Panc1 (cell line): ENCODE measurements around the gene TRIM17. TPM values are rescaled to one million over a fixed set of nuclear protein-coding genes. Genes with fewer than 3 reads are reported as not detected.

Experiments
- ATAC-seq: fragments of 200-7000 bp; cut with Tn5 transposase; 2 replicates; pipeline ENCODE4 v1.9.1; 2020; ENCODE audit warnings: mild to moderate bottlenecking, moderate library complexity
- BruUV-seq: library from RNA; stranded (reverse); fragments of 400-500 nt; replicated peaks from 2 replicates; lab custom pipeline; 2021; lab: Mats Ljungman, UMichigan
- CTCF ChIA-PET: fragments of 300-600 bp; sonication (Branson Sonifier 250); formaldehyde crosslinking; loops from one replicate; lab custom pipeline; 2022; ENCODE audit warnings: antibody characterized with exemption; lab: Charles Lee
- POLR2A ChIA-PET: fragments of 300-600 bp; sonication (Branson Sonifier 250); formaldehyde crosslinking; loops from one replicate; lab custom pipeline; 2022; ENCODE audit warnings: antibody characterized with exemption; lab: Charles Lee
- DNase-seq: peaks from one replicate; pipeline ENCODE4 v3.0.0-alpha.2; 2010; ENCODE audit warnings: low read depth, low spot score
- H3K27ac ChIP-seq: 2 replicates; pipeline ENCODE4 v1.5.1; 2011; ENCODE audit warnings: mild to moderate bottlenecking, low read length, inconsistent platforms
- H3K27me3 ChIP-seq: fragments of 200-500 bp; sonication (Bioruptor generic); 2 replicates; pipeline ENCODE4 v1.6.0; 2014; ENCODE audit warnings: low read length, inconsistent platforms; ENCODE audit not compliant: control insufficient read depth, insufficient read depth
- H3K36me3 ChIP-seq: fragments of 200-500 bp; sonication (Bioruptor generic); 2 replicates; pipeline ENCODE4 v1.5.1; 2014; ENCODE audit warnings: inconsistent platforms, mild to moderate bottlenecking, low read length, moderate library complexity; ENCODE audit not compliant: control insufficient read depth, insufficient read depth
- H3K4me1 ChIP-seq: 2 replicates; pipeline ENCODE4 v1.5.1; 2011; ENCODE audit warnings: inconsistent platforms, mild to moderate bottlenecking, low read length, moderate library complexity; ENCODE audit not compliant: control insufficient read depth, insufficient read depth
- H3K4me3 ChIP-seq, 2 experiments: 2 replicates each; pipeline ENCODE4 v1.5.1; 2011 to 2012; ENCODE audit warnings: low read depth in 2 of 2, low read length in 2 of 2, mild to moderate bottlenecking in 2 of 2, inconsistent platforms in 1 of 2, moderate library complexity in 1 of 2
- H3K9me3 ChIP-seq: fragments of 200-500 bp; sonication (Bioruptor generic); 2 replicates; pipeline ENCODE4 v1.5.1; 2014; ENCODE audit warnings: low read depth, mild to moderate bottlenecking, inconsistent platforms, low read length, moderate library complexity; ENCODE audit not compliant: control insufficient read depth, insufficient read depth
- CTCF ChIP-seq: fragments of 450-650 bp; IDR thresholded peaks from 2 replicates; pipeline ENCODE4 v1.5.1; 2017; ENCODE audit warnings: mild to moderate bottlenecking
- POLR2AphosphoS5 ChIP-seq: IDR thresholded peaks from 2 replicates; pipeline ENCODE4 v1.6.1; 2012; ENCODE audit warnings: mild to moderate bottlenecking, low read depth, low read length, moderate library complexity
- SIN3A ChIP-seq: IDR thresholded peaks from 2 replicates; pipeline ENCODE4 v1.6.1; 2012; ENCODE audit warnings: low read depth, mild to moderate bottlenecking, low read length, moderate library complexity, borderline replicate concordance; ENCODE audit not compliant: insufficient read depth
- TCF7L2 ChIP-seq: IDR thresholded peaks from 2 replicates; pipeline ENCODE4 v1.6.1; 2011; ENCODE audit warnings: mild to moderate bottlenecking, low read depth, low read length, inconsistent platforms
- in situ Hi-C: cut with HindIII; loops from 2 replicates; pipeline ENCODE4 v1.10.0; 2016; ENCODE audit warnings: low sequenced_read_pairs, low pct_unique_long_range_greater_than_20kb
- intact Hi-C: fragments of 100-400 bp; cut with micrococcal nuclease; formaldehyde crosslinking; loops from one replicate; pipeline ENCODE4 v1.10.0; 2022; ENCODE audit not compliant: unreplicated experiment
- total RNA-seq: library from RNA; stranded (reverse); gene quantifications from one replicate; pipeline ENCODE4 v1.2.1, GENCODE V29; 2021; ENCODE audit not compliant: unreplicated experiment
- TF ChIP-seq, protein P1 (sequence below), 2 experiments: IDR thresholded peaks; 2 replicates each; pipeline ENCODE4 v1.6.1; 2011 to 2012; ENCODE audit warnings: low read depth in 2 of 2, control low read depth in 1 of 2, low read length in 1 of 2, mild to moderate bottlenecking in 1 of 2, moderate library complexity in 1 of 2; ENCODE audit not compliant: insufficient read depth in 1 of 2

Gene TRIM17
- total RNA-seq, 1 experiment from 2014 or later = 1.2 TPM

- no peak for ATAC-seq
- Histone ChIP-seq H3K27ac (no peak overlapping the region), H3K27me3 (peaks cover 8% of the 10 kb centered on the region), H3K36me3 (no peaks in the 10 kb centered on the region), H3K4me1 (peaks cover 6% of the 10 kb centered on the region; the same call in 1 of the 2 replicates), H3K4me3 (no peak overlapping the region), H3K9me3 (no peaks in the 10 kb centered on the region)
- TF ChIP-seq POLR2AphosphoS5 (no peak), CTCF (no peak), SIN3A (no peak), TCF7L2 (no peak)
- TF ChIP-seq, protein P1, sequence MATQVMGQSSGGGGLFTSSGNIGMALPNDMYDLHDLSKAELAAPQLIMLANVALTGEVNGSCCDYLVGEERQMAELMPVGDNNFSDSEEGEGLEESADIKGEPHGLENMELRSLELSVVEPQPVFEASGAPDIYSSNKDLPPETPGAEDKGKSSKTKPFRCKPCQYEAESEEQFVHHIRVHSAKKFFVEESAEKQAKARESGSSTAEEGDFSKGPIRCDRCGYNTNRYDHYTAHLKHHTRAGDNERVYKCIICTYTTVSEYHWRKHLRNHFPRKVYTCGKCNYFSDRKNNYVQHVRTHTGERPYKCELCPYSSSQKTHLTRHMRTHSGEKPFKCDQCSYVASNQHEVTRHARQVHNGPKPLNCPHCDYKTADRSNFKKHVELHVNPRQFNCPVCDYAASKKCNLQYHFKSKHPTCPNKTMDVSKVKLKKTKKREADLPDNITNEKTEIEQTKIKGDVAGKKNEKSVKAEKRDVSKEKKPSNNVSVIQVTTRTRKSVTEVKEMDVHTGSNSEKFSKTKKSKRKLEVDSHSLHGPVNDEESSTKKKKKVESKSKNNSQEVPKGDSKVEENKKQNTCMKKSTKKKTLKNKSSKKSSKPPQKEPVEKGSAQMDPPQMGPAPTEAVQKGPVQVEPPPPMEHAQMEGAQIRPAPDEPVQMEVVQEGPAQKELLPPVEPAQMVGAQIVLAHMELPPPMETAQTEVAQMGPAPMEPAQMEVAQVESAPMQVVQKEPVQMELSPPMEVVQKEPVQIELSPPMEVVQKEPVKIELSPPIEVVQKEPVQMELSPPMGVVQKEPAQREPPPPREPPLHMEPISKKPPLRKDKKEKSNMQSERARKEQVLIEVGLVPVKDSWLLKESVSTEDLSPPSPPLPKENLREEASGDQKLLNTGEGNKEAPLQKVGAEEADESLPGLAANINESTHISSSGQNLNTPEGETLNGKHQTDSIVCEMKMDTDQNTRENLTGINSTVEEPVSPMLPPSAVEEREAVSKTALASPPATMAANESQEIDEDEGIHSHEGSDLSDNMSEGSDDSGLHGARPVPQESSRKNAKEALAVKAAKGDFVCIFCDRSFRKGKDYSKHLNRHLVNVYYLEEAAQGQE (IDR thresholded peaks at IDR 0.05; ENCODE audit: insufficient read depth in 1 of 2, low read depth in 2 of 2, low read length in 1 of 2) = no peak
- intact Hi-C loops (no loop called here), in situ Hi-C loops (no loop called here)
- BruUV-seq = no TSS peak
- ChIA-PET POLR2A (no interaction called here), CTCF (no interaction called here)
- no peak for DNase-seq
These were observed 45.9 kb upstream of the TRIM17 start for GRCh38 chr1:228462560-228462959.

DNA sequence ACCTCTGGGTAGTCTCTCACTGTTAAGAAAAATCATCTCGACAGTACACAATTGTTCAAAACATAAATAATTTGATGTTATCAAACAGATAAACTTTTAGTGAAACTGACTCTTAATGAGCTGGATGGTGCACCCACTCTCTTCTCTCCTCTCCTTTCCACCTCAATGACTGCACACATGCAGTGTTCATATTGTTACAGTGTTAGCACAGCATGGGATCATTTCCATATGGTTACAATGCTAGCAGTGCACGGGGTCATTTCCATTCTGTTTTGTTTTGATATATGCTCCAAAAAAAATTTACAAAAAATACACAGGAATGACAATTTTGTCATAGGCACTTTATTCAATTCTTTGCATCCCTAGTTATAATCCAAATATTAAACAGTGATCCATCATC is 44.2 kb upstream of the TRIM17 start:
- H3K36me3 ChIP-seq = peaks cover 6% of the 10 kb centered on the region
- BruUV-seq = no TSS peak
- intact Hi-C loops (no loop called here), in situ Hi-C loops (no loop called here)
- no peak for DNase-seq
- ATAC-seq = no peak
- H3K27me3 ChIP-seq = peaks cover 3% of the 10 kb centered on the region
- POLR2A ChIA-PET = no interaction called here
- TF ChIP-seq SIN3A (no peak), TCF7L2 (no peak), CTCF (no peak), POLR2AphosphoS5 (no peak)
- TF ChIP-seq, protein P1 (IDR thresholded peaks at IDR 0.05; ENCODE audit: insufficient read depth in 1 of 2, low read depth in 2 of 2, low read length in 1 of 2) = no peak
- H3K4me3 ChIP-seq = no peak overlapping the region
- H3K9me3 ChIP-seq = no peaks in the 10 kb centered on the region
- H3K4me1 ChIP-seq = peaks cover 6% of the 10 kb centered on the region; the same call in 1 of the 2 replicates
- CTCF ChIA-PET = no interaction called here
- H3K27ac ChIP-seq = no peak overlapping the region
